ENCODE data around the gene ATP2A3. TPM values are rescaled to one million over a fixed set of nuclear protein-coding genes. Genes with fewer than 3 reads are reported as not detected.

Gene ATP2A3
- total RNA-seq, 4 donors from 2014 or later, result 5.7 to 33.6 (median 17.5) TPM

GRCh38 chr17:3927628-3928340 is 36.5 kb downstream of the ATP2A3 start:
- DNase-seq, result no peak
- H3K9me3 ChIP-seq, result no peaks in the 10 kb centered on the region
- TF ChIP-seq CTCF (IDR thresholded peaks at IDR 0.05) (no peak), POLR2A (IDR thresholded peaks at IDR 0.05) (no peak)
- H3K4me3 ChIP-seq, result no peak overlapping the region
- H3K4me1 ChIP-seq, result no peaks in the 10 kb centered on the region
- H3K27me3 ChIP-seq, result no peaks in the 10 kb centered on the region
- no peaks in the 10 kb centered on the region for H3K36me3 ChIP-seq
- H3K27ac ChIP-seq, result no peak overlapping the region
- intact Hi-C loops (cut with DNase I; ENCODE audit: low total_unique reads), result no loop called here

GRCh38 chr17:3926860-3927627 is 37.2 kb downstream of the ATP2A3 start:
- Histone ChIP-seq H3K4me1 (no peaks in the 10 kb centered on the region), H3K27me3 (no peaks in the 10 kb centered on the region), H3K36me3 (no peaks in the 10 kb centered on the region), H3K27ac (no peak overlapping the region), H3K4me3 (no peak overlapping the region), H3K9me3 (no peaks in the 10 kb centered on the region)
- intact Hi-C loops (cut with DNase I; ENCODE audit: low total_unique reads), result no loop called here
- DNase-seq, result no peak
- TF ChIP-seq POLR2A (IDR thresholded peaks at IDR 0.05) (no peak), CTCF (IDR thresholded peaks at IDR 0.05) (no peak)

- no peaks in the 10 kb centered on the region for H3K36me3 ChIP-seq
- H3K27ac ChIP-seq, result no peak overlapping the region
- no peaks in the 10 kb centered on the region for H3K9me3 ChIP-seq
- H3K4me3 ChIP-seq, result no peak overlapping the region
- TF ChIP-seq CTCF (IDR thresholded peaks at IDR 0.05) (no peak), POLR2A (IDR thresholded peaks at IDR 0.05) (no peak)
- H3K4me1 ChIP-seq, result no peaks in the 10 kb centered on the region
- intact Hi-C loops (cut with DNase I; ENCODE audit: low total_unique reads), result no loop called here
- DNase-seq, result no peak
- H3K27me3 ChIP-seq, result no peaks in the 10 kb centered on the region
Observed at GRCh38 chr17:3925684-3926485, 38.4 kb downstream of the ATP2A3 start.

GRCh38 chr17:3924512-3925350 is 39.5 kb downstream of the ATP2A3 start:
- no peak overlapping the region for H3K27ac ChIP-seq
- TF ChIP-seq CTCF (IDR thresholded peaks at IDR 0.05) (no peak), POLR2A (IDR thresholded peaks at IDR 0.05) (no peak)
- H3K36me3 ChIP-seq, result no peaks in the 10 kb centered on the region
- DNase-seq, result no peak
- no peaks in the 10 kb centered on the region for H3K4me1 ChIP-seq
- no peaks in the 10 kb centered on the region for H3K9me3 ChIP-seq
- no peaks in the 10 kb centered on the region for H3K27me3 ChIP-seq
- intact Hi-C loops (cut with DNase I; ENCODE audit: low total_unique reads), result no loop called here
- no peak overlapping the region for H3K4me3 ChIP-seq
